Natural killer cell (primary cell): Measurements from ENCODE around the gene NAT16. TPM values are rescaled to one million over a fixed set of nuclear protein-coding genes. Genes with fewer than 3 reads are reported as not detected.
A peak's percentile ranks its signal among the peaks of the same experiment; 100 is the strongest.

Experiments used
- ATAC-seq, 3 donors: fragments of 150-1000 bp in 2 of 3; fragments of 200-7000 bp in 1 of 3; cut with Tn5 transposase; 1 replicate in 1 of 3; 2 replicates in 2 of 3; pipeline ENCODE4 v1.10.0; 2021; ENCODE audit warnings: mild to moderate bottlenecking in 2 of 3, moderate library complexity in 2 of 3
- DNase-seq, 2 donors: peaks; one replicate each; pipeline versions ENCODE4 v3.0.0 to v3.0.0-alpha.2; 2013 to 2021; ENCODE audit warnings: mixed read lengths in 1 of 2
- H3K27ac ChIP-seq: one replicate; pipeline ENCODE4 v1.5.1; 2013; ENCODE audit warnings: mild to moderate bottlenecking, low read length
- H3K27me3 ChIP-seq: one replicate; pipeline ENCODE4 v1.6.1; 2013; ENCODE audit warnings: low read length; ENCODE audit not compliant: control insufficient read depth, insufficient read depth
- H3K36me3 ChIP-seq: one replicate; pipeline ENCODE4 v1.6.1; 2013; ENCODE audit warnings: low read length; ENCODE audit not compliant: control insufficient read depth, insufficient read depth
- H3K4me1 ChIP-seq: one replicate; pipeline ENCODE4 v1.6.1; 2013; ENCODE audit warnings: low read length; ENCODE audit not compliant: control insufficient read depth, insufficient read depth
- H3K4me3 ChIP-seq: one replicate; pipeline ENCODE4 v1.5.1; 2013; ENCODE audit warnings: low read length
- H3K9me3 ChIP-seq: one replicate; pipeline ENCODE4 v1.6.1; 2013; ENCODE audit warnings: low read length; ENCODE audit not compliant: control insufficient read depth, insufficient read depth
- H3K27ac Mint-ChIP-seq, 2 donors: one replicate each; pipeline ENCODE4 v1.8.0; 2022; ENCODE audit warnings: mild to moderate bottlenecking in 2 of 2, mixed read lengths in 2 of 2, moderate library complexity in 1 of 2
- H3K27me3 Mint-ChIP-seq, 2 donors: one replicate each; pipeline ENCODE4 v1.8.0; 2022; ENCODE audit warnings: low read depth in 2 of 2, mixed read lengths in 2 of 2
- H3K36me3 Mint-ChIP-seq: one replicate; pipeline ENCODE4 v1.8.0; 2022; ENCODE audit warnings: mixed read lengths
- H3K4me1 Mint-ChIP-seq, 2 donors: one replicate each; pipeline ENCODE4 v1.8.0; 2022; ENCODE audit warnings: mixed read lengths in 2 of 2
- H3K4me3 Mint-ChIP-seq: one replicate; pipeline ENCODE4 v1.8.0; 2022; ENCODE audit warnings: mild to moderate bottlenecking, moderate library complexity, mixed read lengths
- H3K9me3 Mint-ChIP-seq, 2 donors: one replicate each; pipeline ENCODE4 v1.8.0; 2022; ENCODE audit warnings: mixed read lengths in 2 of 2
- CTCF ChIP-seq: fragments of 200-600 bp; IDR thresholded peaks from one replicate; pipeline ENCODE4 v1.8.0; 2022; ENCODE audit warnings: antibody characterized with exemption
- WGBS: methylation state at CpG from one replicate; pipeline ENCODE4 v1.1.7; 2013; ENCODE audit warnings: missing lambda C conversion rate; ENCODE audit not compliant: insufficient coverage; 5-methylcytosine and 5-hydroxymethylcytosine counted together
- intact Hi-C: fragments of 100-400 bp; cut with micrococcal nuclease; formaldehyde crosslinking; loops from one replicate; pipeline ENCODE4 v1.14.2; 2022
- total RNA-seq, 4 donors: library from RNA; stranded (reverse); fragments of 120-200 nt in 1 of 4; gene quantifications; one replicate each; pipeline versions ENCODE4 v1.2.3 to v1.2.4, GENCODE V29; 2013 to 2022

Gene NAT16
- total RNA-seq, 3 donors from 2014 or later (not counting 1 experiment from before 2014, with no cell fraction given) = not detected

GRCh38 chr7:101170617-101171441 lies 9.3 kb downstream of the NAT16 start:
- WGBS = 7% methylated on average over 16 of the region's 17 CpGs
- H3K9me3 Mint-ChIP-seq = no peaks in the 10 kb centered on the region
- peak overlapping the region in 1 of 2 donors; percentile 66 for H3K27ac Mint-ChIP-seq
- DNase-seq = peak in 1 of 2 donors; percentile 44
- H3K4me1 ChIP-seq = peaks cover 45% of the 10 kb centered on the region
- H3K9me3 ChIP-seq = peaks cover 6% of the 10 kb centered on the region
- peaks cover 82% of the 10 kb centered on the region for H3K27me3 ChIP-seq
- peak overlapping the region; percentile 17 for H3K4me3 Mint-ChIP-seq
- H3K4me3 ChIP-seq = no peak overlapping the region
- H3K36me3 Mint-ChIP-seq = no peaks in the 10 kb centered on the region
- no peak overlapping the region for H3K27ac ChIP-seq
- peaks cover 78 to 80% of the 10 kb centered on the region in 2 donors for H3K27me3 Mint-ChIP-seq
- peaks cover 36 to 66% of the 10 kb centered on the region in 2 donors for H3K4me1 Mint-ChIP-seq
- no peaks in the 10 kb centered on the region for H3K36me3 ChIP-seq
- intact Hi-C loops = no loop called here
- TF ChIP-seq CTCF = no peak
- ATAC-seq = no peak

GRCh38 chr7:101169838-101170551 lies 10.1 kb downstream of the NAT16 start:
- peak; percentile 82 to 88 for DNase-seq
- H3K27me3 ChIP-seq = peaks cover 80% of the 10 kb centered on the region
- intact Hi-C loops = loop anchor here (1.0 to 2.0 kb wide), 2 partner anchors 26 to 93 kb away; no protein-coding TSS in a partner anchor
- WGBS = 2% methylated on average over 32 of the region's 33 CpGs
- Mint-ChIP-seq H3K4me3 (peak overlapping the region; percentile 1), H3K4me1 (peaks cover 45 to 74% of the 10 kb centered on the region in 2 donors), H3K27ac (peak overlapping the region in 1 of 2 donors; percentile 66), H3K9me3 (no peaks in the 10 kb centered on the region), H3K27me3 (peaks cover 74 to 77% of the 10 kb centered on the region in 2 donors), H3K36me3 (no peaks in the 10 kb centered on the region)
- H3K27ac ChIP-seq = no peak overlapping the region
- H3K9me3 ChIP-seq = peaks cover 9% of the 10 kb centered on the region
- H3K4me1 ChIP-seq = peaks cover 53% of the 10 kb centered on the region
- peak; percentile 88 for TF ChIP-seq CTCF
- H3K4me3 ChIP-seq = no peak overlapping the region
- ATAC-seq = peak; percentile 65 to 74 (median 66)
- no peaks in the 10 kb centered on the region for H3K36me3 ChIP-seq

GRCh38 chr7:101169110-101169837 lies 10.8 kb downstream of the NAT16 start:
- no peak for ATAC-seq
- no peak for TF ChIP-seq CTCF
- Histone ChIP-seq H3K27me3 (peaks cover 84% of the 10 kb centered on the region), H3K4me3 (no peak overlapping the region), H3K9me3 (peaks cover 9% of the 10 kb centered on the region), H3K27ac (no peak overlapping the region), H3K4me1 (peaks cover 57% of the 10 kb centered on the region), H3K36me3 (no peaks in the 10 kb centered on the region)
- H3K36me3 Mint-ChIP-seq = no peaks in the 10 kb centered on the region
- intact Hi-C loops = loop anchor here (1.0 to 2.0 kb wide), 2 partner anchors 25 to 92 kb away; no protein-coding TSS in a partner anchor
- H3K9me3 Mint-ChIP-seq = no peaks in the 10 kb centered on the region
- peak overlapping the region; percentile 3 to 66 for H3K27ac Mint-ChIP-seq
- 2% methylated on average over 13 of the region's 18 CpGs for WGBS
- H3K27me3 Mint-ChIP-seq = peaks cover 67 to 70% of the 10 kb centered on the region in 2 donors
- peak overlapping the region; percentile 1 for H3K4me3 Mint-ChIP-seq
- no peak for DNase-seq
- peaks cover 42 to 76% of the 10 kb centered on the region in 2 donors for H3K4me1 Mint-ChIP-seq
